Measurements from ENCODE around the gene SFXN1. TPM values are rescaled to one million over a fixed set of nuclear protein-coding genes. Genes with fewer than 3 reads are reported as not detected.

Gene SFXN1
- total RNA-seq, 2 experiments from 2014 or later, result 147 to 154 TPM

GRCh38 chr5:175535796-175536195, 57.4 kb downstream of the SFXN1 start:
- Histone ChIP-seq H4K20me1 (ENCODE audit: insufficient read depth, low read length) (no peaks in the 10 kb centered on the region), H3K36me3 (ENCODE audit: insufficient read depth, low read length) (peaks cover 20% of the 10 kb centered on the region), H2AFZ (ENCODE audit: low read length) (no peak overlapping the region), H3K4me2 (ENCODE audit: low read length) (no peak overlapping the region), H3K4me3 (ENCODE audit: low read depth, low read length, poor library complexity, severe bottlenecking) (no peak overlapping the region), H3K79me2 (ENCODE audit: insufficient read depth, low read depth, low read length) (no peaks in the 10 kb centered on the region), H3K4me1 (ENCODE audit: insufficient read depth, low read length, poor library complexity, severe bottlenecking) (no peaks in the 10 kb centered on the region), H3K27ac (ENCODE audit: low read depth, low read length, poor library complexity, severe bottlenecking) (no peak overlapping the region), H3K9me2 (ENCODE audit: insufficient read depth, low read length) (no peaks in the 10 kb centered on the region), H3K9me3 (ENCODE audit: low read length) (no peaks in the 10 kb centered on the region)
- DNase-seq (ENCODE audit: low spot score), result no peak
- BruUV-seq (replicated peaks), result no TSS peak
- ChIA-PET POLR2A (no interaction called here), CTCF (ENCODE audit: unreplicated experiment) (no interaction called here)
- TF ChIP-seq CTCF (conservative IDR thresholded peaks at IDR 0.05; ENCODE audit: low read length) (no peak), EZH2phosphoT487 (IDR thresholded peaks at IDR 0.05; ENCODE audit: borderline replicate concordance, low read depth, low read length) (no peak)
- intact Hi-C loops (cut with micrococcal nuclease; ENCODE audit: unreplicated experiment), result no loop called here

- BruUV-seq (replicated peaks), result no TSS peak
- Histone ChIP-seq H3K9me3 (ENCODE audit: low read length) (no peaks in the 10 kb centered on the region), H3K36me3 (ENCODE audit: insufficient read depth, low read length) (peaks cover 5% of the 10 kb centered on the region; the same call in 1 of the 2 replicates), H4K20me1 (ENCODE audit: insufficient read depth, low read length) (no peaks in the 10 kb centered on the region), H3K4me2 (ENCODE audit: low read length) (no peak overlapping the region), H3K4me3 (ENCODE audit: low read depth, low read length, poor library complexity, severe bottlenecking) (no peak overlapping the region), H3K4me1 (ENCODE audit: insufficient read depth, low read length, poor library complexity, severe bottlenecking) (no peaks in the 10 kb centered on the region), H3K27ac (ENCODE audit: low read depth, low read length, poor library complexity, severe bottlenecking) (no peak overlapping the region), H3K79me2 (ENCODE audit: insufficient read depth, low read depth, low read length) (no peaks in the 10 kb centered on the region), H3K9me2 (ENCODE audit: insufficient read depth, low read length) (no peaks in the 10 kb centered on the region), H2AFZ (ENCODE audit: low read length) (no peak overlapping the region)
- no peak for TF ChIP-seq CTCF (conservative IDR thresholded peaks at IDR 0.05; ENCODE audit: low read length)
- no peak for TF ChIP-seq EZH2phosphoT487 (IDR thresholded peaks at IDR 0.05; ENCODE audit: borderline replicate concordance, low read depth, low read length)
- intact Hi-C loops (cut with micrococcal nuclease; ENCODE audit: unreplicated experiment), result no loop called here
- ChIA-PET CTCF (ENCODE audit: unreplicated experiment) (no interaction called here), POLR2A (interaction anchor here (1.6 kb wide), 1 partner anchor 9 kb away, joined by 6 read pairs; no protein-coding TSS in a partner anchor)
- DNase-seq (ENCODE audit: low spot score), result no peak
Measured at GRCh38 chr5:175538576-175538975, 60.2 kb downstream of the SFXN1 start.

- Histone ChIP-seq H3K36me3 (ENCODE audit: insufficient read depth, low read length) (no peaks in the 10 kb centered on the region), H3K9me2 (ENCODE audit: insufficient read depth, low read length) (no peaks in the 10 kb centered on the region), H3K9me3 (ENCODE audit: low read length) (no peaks in the 10 kb centered on the region), H3K4me3 (ENCODE audit: low read depth, low read length, poor library complexity, severe bottlenecking) (no peak overlapping the region), H4K20me1 (ENCODE audit: insufficient read depth, low read length) (no peaks in the 10 kb centered on the region), H3K4me2 (ENCODE audit: low read length) (no peak overlapping the region), H3K79me2 (ENCODE audit: insufficient read depth, low read depth, low read length) (no peaks in the 10 kb centered on the region), H3K4me1 (ENCODE audit: insufficient read depth, low read length, poor library complexity, severe bottlenecking) (no peaks in the 10 kb centered on the region), H3K27ac (ENCODE audit: low read depth, low read length, poor library complexity, severe bottlenecking) (no peak overlapping the region), H2AFZ (ENCODE audit: low read length) (no peak overlapping the region)
- TF ChIP-seq CTCF (conservative IDR thresholded peaks at IDR 0.05; ENCODE audit: low read length), result no peak
- no peak for TF ChIP-seq EZH2phosphoT487 (IDR thresholded peaks at IDR 0.05; ENCODE audit: borderline replicate concordance, low read depth, low read length)
- BruUV-seq (replicated peaks), result no TSS peak
- intact Hi-C loops (cut with micrococcal nuclease; ENCODE audit: unreplicated experiment), result no loop called here
- CTCF ChIA-PET (ENCODE audit: unreplicated experiment), result no interaction called here
- POLR2A ChIA-PET, result no interaction called here
- DNase-seq (ENCODE audit: low spot score), result no peak
Measured at GRCh38 chr5:175539936-175540335, 61.6 kb downstream of the SFXN1 start.
